SK-N-SH (cell line): ENCODE data around the gene LCN15.

Experiments
- FOXM1 ChIP-seq: IDR thresholded peaks from 2 replicates; pipeline ENCODE4 v1.4.0; 2012; ENCODE audit warnings: low read depth, mild to moderate bottlenecking
- SIN3A ChIP-seq: IDR thresholded peaks from 2 replicates; pipeline ENCODE4 v1.6.1; 2012; ENCODE audit warnings: low read depth, mild to moderate bottlenecking, low read length, moderate library complexity, borderline replicate concordance

- no peak for TF ChIP-seq SIN3A
- no peak for TF ChIP-seq FOXM1
These were observed 12.5 kb downstream of the LCN15 start for GRCh38 chr9:136751814-136752213.
